A673 (cell line): Measurements from ENCODE around the gene GULP1. TPM values are rescaled to one million over a fixed set of nuclear protein-coding genes. Genes with fewer than 3 reads are reported as not detected.

ENCODE experiments used
- BruUV-seq: library from RNA; stranded (reverse); fragments of 400-500 nt; replicated peaks from 2 replicates; lab custom pipeline; 2021; lab: Mats Ljungman, UMichigan
- CTCF ChIA-PET: fragments of 300-600 bp; sonication (Branson Sonifier 250); formaldehyde crosslinking; loops from one replicate; lab custom pipeline; 2022; ENCODE audit warnings: antibody characterized with exemption; lab: Charles Lee
- POLR2A ChIA-PET: fragments of 300-600 bp; sonication (Branson Sonifier 250); formaldehyde crosslinking; loops from one replicate; lab custom pipeline; 2022; ENCODE audit warnings: antibody characterized with exemption; ENCODE audit not compliant: low non-redundant PET; lab: Charles Lee
- DNase-seq: peaks from one replicate; pipeline ENCODE4 v3.0.0-alpha.2; 2015; ENCODE audit warnings: low spot score
- H3K27ac ChIP-seq: fragments of 200-600 bp; sonication (generic); 2 replicates; pipeline ENCODE4 v1.5.1; 2016; ENCODE audit warnings: mixed run types, low read depth, mild to moderate bottlenecking, mixed read lengths, antibody characterized with exemption, low read length; ENCODE audit not compliant: poor library complexity, severe bottlenecking
- H3K27me3 ChIP-seq: fragments of 200-600 bp; sonication (generic); replicated peaks from 2 replicates; pipeline ENCODE4 v1.6.1; 2017; ENCODE audit warnings: mixed run types, low read depth, mild to moderate bottlenecking, mixed read lengths, antibody characterized with exemption, low read length; ENCODE audit not compliant: insufficient read depth, poor library complexity
- H3K36me3 ChIP-seq: fragments of 200-600 bp; sonication (generic); 2 replicates; pipeline ENCODE4 v1.6.1; 2016; ENCODE audit warnings: mixed run types, mild to moderate bottlenecking, mixed read lengths, antibody characterized with exemption, low read length; ENCODE audit not compliant: insufficient read depth, poor library complexity, severe bottlenecking
- H3K4me1 ChIP-seq: fragments of 200-600 bp; sonication (generic); 2 replicates; pipeline ENCODE4 v1.6.1; 2017; ENCODE audit warnings: mixed run types, mild to moderate bottlenecking, mixed read lengths, antibody characterized with exemption, low read length; ENCODE audit not compliant: insufficient read depth, poor library complexity, severe bottlenecking
- H3K4me3 ChIP-seq: fragments of 200-600 bp; sonication (generic); 2 replicates; pipeline ENCODE4 v1.5.1; 2016; ENCODE audit warnings: low read depth, mixed run types, mild to moderate bottlenecking, mixed read lengths, low read length; ENCODE audit not compliant: poor library complexity, severe bottlenecking
- H3K9me3 ChIP-seq: fragments of 200-600 bp; sonication (generic); 2 replicates; pipeline ENCODE4 v1.6.1; 2016; ENCODE audit warnings: mixed run types, low read depth, mild to moderate bottlenecking, mixed read lengths, antibody characterized with exemption, low read length; ENCODE audit not compliant: poor library complexity, severe bottlenecking
- EZH2 ChIP-seq: fragments of 200-600 bp; sonication (generic); IDR thresholded peaks from 2 replicates; pipeline ENCODE4 v1.6.1; 2017; ENCODE audit warnings: borderline replicate concordance, low read depth, mild to moderate bottlenecking, mixed read lengths, antibody characterized with exemption, low read length; ENCODE audit not compliant: poor library complexity, severe bottlenecking
- intact Hi-C: fragments of 100-400 bp; cut with micrococcal nuclease; formaldehyde crosslinking; loops from one replicate; pipeline ENCODE4 v1.10.0; 2022; ENCODE audit not compliant: unreplicated experiment
- total RNA-seq: library from RNA; stranded (reverse); gene quantifications from 2 replicates; pipeline ENCODE4 v1.2.3, GENCODE V29; 2021
- TF ChIP-seq, protein P1 (sequence below): fragments of 300-800, 200-600 bp; sonication (generic); conservative IDR thresholded peaks from 2 replicates; pipeline ENCODE4 v1.5.1; 2017; ENCODE audit warnings: low read depth, mild to moderate bottlenecking, antibody characterized with exemption, low read length, moderate library complexity, mixed read lengths

The GULP1 gene
- total RNA-seq, 1 experiment from 2014 or later: 7.2 TPM

DNA sequence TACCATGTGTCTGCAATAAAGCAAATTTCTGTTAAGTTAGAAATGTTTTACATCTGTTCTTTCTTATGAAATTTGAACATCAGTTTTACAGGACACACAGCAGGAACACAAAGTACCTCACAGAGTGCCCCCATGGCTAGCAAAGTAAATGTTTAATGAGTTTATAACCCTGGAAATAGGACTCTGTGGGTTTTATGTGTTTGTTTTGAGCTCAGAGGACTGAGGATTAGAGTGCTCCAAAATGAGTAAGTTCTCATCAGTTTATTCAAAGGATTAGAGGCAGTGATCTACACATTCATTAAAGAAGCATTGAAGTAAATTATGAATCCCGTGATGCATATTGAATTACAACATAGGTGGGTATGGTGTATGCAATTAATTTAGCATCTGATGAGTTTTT is 281.8 kb downstream of the GULP1 start:
- POLR2A ChIA-PET: interaction anchor here (0.6 kb wide), 1 partner anchor 410 kb away, joined by 5 read pairs; no protein-coding TSS in a partner anchor
- peak; percentile 12 for DNase-seq
- no peak overlapping the region for H3K27ac ChIP-seq
- H3K4me3 ChIP-seq: no peak overlapping the region
- TF ChIP-seq, protein P1, sequence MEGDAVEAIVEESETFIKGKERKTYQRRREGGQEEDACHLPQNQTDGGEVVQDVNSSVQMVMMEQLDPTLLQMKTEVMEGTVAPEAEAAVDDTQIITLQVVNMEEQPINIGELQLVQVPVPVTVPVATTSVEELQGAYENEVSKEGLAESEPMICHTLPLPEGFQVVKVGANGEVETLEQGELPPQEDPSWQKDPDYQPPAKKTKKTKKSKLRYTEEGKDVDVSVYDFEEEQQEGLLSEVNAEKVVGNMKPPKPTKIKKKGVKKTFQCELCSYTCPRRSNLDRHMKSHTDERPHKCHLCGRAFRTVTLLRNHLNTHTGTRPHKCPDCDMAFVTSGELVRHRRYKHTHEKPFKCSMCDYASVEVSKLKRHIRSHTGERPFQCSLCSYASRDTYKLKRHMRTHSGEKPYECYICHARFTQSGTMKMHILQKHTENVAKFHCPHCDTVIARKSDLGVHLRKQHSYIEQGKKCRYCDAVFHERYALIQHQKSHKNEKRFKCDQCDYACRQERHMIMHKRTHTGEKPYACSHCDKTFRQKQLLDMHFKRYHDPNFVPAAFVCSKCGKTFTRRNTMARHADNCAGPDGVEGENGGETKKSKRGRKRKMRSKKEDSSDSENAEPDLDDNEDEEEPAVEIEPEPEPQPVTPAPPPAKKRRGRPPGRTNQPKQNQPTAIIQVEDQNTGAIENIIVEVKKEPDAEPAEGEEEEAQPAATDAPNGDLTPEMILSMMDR: no peak
- no peak for TF ChIP-seq EZH2
- peaks cover 14% of the 10 kb centered on the region for H3K4me1 ChIP-seq
- no peaks in the 10 kb centered on the region for H3K36me3 ChIP-seq
- no peaks in the 10 kb centered on the region for H3K9me3 ChIP-seq
- CTCF ChIA-PET: no interaction called here
- H3K27me3 ChIP-seq: no peaks in the 10 kb centered on the region
- no TSS peak for BruUV-seq
- intact Hi-C loops: no loop called here

DNA sequence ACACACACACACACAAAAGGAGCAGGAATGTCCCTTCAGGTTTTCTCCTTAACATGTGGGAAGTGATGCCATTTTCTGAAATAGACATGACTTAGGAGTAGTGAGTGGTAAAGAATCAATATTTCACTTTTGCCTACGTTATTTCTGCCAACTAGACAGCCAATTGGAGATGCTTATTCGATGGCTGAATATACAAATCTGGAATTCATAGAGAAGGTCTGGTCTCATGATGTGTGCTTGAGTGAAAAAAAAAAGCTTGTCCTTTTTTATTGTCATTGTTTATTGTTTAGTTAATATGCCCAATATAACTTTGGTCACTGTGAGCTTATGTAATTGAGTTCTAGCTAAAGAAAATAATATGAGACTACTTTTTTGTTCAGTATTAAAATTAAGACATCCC is 284.3 kb downstream of the GULP1 start:
- Histone ChIP-seq H3K9me3 (no peaks in the 10 kb centered on the region), H3K27me3 (no peaks in the 10 kb centered on the region), H3K27ac (no peak overlapping the region), H3K36me3 (no peaks in the 10 kb centered on the region), H3K4me1 (no peaks in the 10 kb centered on the region), H3K4me3 (no peak overlapping the region)
- intact Hi-C loops: no loop called here
- POLR2A ChIA-PET: no interaction called here
- BruUV-seq: no TSS peak
- CTCF ChIA-PET: no interaction called here
- DNase-seq: no peak
- TF ChIP-seq, protein P1: no peak
- no peak for TF ChIP-seq EZH2

DNA sequence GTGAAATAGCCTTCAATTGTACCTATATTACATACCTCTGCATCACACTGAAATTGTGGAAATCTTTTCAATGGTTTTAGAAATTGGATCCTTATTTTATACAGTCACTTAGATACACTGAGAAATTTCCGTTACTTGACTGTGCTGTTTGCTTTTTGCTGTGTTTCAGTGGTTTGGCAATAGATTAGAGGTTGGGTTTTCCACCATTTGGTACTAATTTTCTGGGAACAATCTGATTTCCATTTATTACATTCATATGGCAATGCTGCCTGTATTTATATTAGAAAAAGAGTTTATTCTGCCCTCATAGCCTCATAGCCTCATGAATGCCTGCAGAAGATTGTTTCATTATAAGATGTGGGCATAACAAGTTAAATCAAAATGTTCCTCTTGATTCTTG is 285.0 kb downstream of the GULP1 start:
- no peak for DNase-seq
- Histone ChIP-seq H3K4me3 (no peak overlapping the region), H3K4me1 (no peaks in the 10 kb centered on the region), H3K27ac (no peak overlapping the region), H3K9me3 (no peaks in the 10 kb centered on the region), H3K27me3 (no peaks in the 10 kb centered on the region), H3K36me3 (no peaks in the 10 kb centered on the region)
- BruUV-seq: no TSS peak
- intact Hi-C loops: no loop called here
- no peak for TF ChIP-seq EZH2
- TF ChIP-seq, protein P1: no peak
- ChIA-PET POLR2A (no interaction called here), CTCF (no interaction called here)
